ENCODE data around the gene IHH.

IHH gene

GRCh38 chr2:219073413-219074129 is 12.8 kb upstream of the IHH start:
- DNase-seq: no peak

- DNase-seq: no peak
Observed at GRCh38 chr2:219072741-219073250, 12.1 kb upstream of the IHH start.

GRCh38 chr2:219071131-219071816 is 10.6 kb upstream of the IHH start:
- no peak for DNase-seq

DNA sequence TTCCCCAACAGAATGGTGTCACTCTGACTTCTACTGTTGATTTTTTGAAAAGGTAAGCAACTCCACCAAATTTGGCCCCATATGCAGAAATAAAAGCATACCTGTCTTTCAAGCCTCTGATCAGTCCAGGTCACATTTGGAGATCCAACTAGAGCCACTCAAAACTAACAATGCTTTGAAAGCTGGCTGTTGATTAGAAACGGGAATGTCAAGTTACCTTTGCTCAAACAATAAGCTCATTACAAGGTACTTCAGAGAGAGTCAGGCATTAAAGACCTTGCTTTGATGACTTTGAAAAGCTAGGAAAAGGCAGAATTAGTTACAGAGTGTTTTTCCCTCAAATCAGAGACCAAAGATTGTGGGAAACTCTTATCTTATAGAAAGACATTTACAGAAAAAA is 4.8 kb upstream of the IHH start:
- DNase-seq: no peak

- DNase-seq: no peak
Observed at GRCh38 chr2:219062081-219062480, 1.4 kb upstream of the IHH start.

GRCh38 chr2:219059725-219060682 is 717 bp downstream of the IHH start:
- DNase-seq: no peak

DNA sequence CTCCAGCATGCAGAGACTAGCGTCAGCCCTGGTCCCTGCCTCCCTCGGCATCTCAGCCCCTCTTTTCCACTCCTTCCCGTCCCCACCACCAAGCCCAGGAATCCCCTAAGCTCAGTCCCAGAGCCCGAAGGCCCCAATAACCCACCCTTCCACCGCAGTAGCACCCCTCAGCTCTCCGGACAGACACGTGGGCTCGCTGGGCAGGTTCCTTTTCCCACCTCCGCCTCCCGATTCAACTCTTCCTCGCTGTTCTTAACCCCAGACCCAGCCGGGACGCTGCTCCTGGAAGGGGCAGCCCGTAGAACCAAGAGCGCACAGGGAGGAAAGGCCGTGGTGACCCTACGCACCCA is 1.4 kb downstream of the IHH start:
- DNase-seq: no peak

DNA sequence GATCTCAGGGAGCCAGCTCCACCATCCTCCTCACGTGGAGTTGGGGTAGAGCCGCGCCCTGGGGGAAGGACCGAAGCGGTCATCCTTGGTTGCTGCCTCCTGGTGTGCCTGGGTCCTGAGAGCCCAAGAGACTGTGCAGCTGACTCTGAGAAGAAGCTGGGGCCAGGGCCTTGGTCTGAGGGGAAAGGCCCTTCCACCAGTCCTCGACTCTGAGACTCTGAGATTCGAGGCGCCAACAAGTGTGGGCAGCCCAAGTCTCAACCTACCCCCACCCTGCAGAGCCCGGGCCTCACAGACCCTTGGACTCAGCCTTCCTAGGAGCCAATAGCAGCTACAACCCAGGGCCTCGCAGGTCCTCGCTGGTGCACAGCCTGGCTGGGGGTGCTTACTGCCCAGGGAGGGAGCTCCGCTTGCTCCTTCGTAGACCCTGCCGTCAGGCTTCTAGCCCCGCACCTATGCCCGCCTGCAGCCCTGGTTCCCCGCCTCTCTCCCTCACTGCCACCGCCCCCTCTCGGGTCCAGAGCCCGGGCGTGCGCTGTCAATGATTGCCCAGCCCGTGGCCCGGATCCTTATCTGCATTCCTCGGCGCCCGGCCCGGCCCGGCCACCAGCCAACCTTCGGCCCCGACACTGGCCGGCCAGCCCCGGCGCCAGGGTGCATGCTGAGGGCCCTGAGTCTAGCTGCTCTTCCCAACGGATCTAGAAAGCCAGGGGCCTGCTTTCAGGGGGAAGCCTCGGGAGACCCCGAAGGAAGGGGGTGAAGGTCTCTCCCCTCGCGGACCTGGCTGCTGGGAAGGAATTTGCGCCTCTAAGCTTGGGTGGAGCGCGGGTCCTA is 2.0 kb downstream of the IHH start:
- no peak for DNase-seq

DNA sequence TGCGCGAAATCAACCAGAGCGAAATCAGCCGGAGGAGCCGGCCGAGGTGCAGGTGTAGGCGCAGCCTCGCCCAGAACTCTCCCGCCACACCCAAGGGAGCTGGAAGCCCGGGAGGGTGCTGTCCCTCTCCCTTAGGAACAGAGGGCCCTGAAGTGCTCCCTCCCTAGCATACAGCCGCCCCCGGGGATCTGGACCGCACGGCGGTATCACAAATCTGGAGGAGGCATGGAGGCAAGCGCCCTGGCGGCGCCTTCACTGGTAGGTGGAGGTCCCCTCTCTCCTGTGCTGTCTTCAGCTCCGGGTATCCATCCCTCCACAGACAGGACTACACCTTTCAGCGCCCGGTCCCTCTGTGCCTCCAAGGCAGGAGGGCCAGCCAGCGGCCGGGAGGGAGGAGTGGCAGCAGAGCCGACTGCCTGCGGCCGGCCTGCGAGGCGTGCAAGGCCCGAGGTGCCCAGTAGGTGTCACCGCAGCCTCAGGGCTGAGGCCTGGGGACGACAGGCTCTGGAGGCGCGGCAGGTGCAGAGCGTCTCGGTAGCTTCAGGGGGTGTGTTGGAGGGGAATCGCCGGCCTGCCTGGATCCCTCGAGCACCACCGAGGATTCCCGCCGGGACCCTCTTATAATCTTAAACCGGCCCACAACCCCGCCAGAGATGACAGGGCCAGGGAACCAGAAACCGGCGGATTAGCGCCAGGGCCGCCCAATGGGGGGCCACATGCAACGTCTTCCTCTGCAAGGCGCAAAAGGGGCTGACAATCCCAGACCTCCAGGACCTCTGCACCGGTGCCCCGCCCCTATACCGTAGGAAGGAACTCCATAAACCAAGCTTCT is 2.8 kb downstream of the IHH start:
- peak; percentile 37 to 69 (median 64) for DNase-seq

DNA sequence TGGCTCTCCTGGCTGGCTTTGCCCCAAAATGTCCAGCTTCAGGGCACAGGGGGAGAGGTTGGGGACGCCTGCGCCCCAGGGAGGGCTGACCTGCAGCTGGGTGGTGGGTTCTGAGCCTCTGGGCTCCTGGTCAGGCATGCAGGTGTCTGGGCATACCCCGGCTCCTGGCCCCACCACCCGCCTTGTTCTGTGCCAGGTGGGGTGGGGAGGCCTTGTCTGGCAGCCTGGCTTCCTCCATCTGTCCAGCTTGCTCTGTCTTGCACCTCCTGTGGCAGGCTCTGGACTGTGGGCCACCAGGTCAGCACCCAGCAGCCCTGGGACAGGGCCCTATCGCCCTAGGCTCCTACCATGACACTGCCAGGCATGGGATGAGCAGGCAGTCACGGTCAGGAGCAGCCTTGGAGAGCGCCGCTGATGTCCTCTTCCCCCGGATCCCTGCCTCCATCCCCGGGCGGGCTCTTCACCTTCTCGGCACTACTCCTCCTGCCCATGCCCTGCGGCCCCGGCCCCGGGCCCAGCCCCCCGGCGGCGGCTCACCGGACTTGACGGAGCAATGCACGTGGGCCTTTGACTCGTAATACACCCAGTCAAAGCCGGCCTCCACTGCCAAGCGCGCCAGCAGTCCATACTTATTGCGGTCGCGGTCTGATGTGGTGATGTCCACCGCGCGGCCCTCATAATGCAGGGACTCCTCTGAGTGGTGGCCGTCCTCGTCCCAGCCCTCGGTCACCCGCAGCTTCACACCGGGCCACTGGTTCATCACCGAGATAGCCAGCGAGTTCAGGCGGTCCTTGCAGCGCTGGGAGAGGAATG is 3.6 kb downstream of the IHH start:
- no peak for DNase-seq

DNA sequence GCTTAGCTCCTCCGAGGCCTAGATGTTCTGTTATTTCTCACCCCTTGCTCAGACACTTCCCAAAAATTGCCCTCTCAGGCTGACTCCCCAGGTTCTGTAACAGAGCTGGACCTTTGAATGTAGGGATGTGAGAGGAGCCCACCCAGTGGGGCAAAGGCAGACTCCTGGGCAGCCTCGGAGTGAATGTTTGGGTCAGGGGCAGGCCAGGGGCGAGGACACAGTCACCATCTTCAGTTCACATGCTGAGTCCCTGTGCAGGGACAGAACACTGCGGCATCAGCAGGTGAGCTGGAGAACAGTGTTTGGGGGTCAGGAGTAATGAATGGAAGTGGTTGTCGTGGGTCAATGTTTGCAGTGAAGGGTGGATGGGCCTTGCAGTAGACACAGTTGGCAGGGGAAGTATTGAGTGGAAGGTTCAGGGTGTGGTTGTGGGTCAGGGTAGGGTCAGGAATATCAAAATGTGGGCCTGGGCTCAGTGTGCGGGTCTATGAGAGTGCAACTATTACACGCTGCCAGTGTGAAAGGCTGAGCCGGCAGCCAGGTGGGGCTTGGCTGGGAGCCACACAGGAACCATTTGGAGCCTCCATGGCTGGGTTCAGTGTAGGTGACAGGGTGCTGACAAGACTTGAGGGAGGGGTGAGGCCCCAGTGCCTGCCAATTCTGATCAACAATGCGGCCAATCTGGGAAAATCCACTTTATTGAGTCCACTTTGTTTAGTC is 4.4 kb downstream of the IHH start:
- no peak for DNase-seq

GRCh38 chr2:219054956-219055903 is 5.5 kb downstream of the IHH start:
- no peak for DNase-seq

DNA sequence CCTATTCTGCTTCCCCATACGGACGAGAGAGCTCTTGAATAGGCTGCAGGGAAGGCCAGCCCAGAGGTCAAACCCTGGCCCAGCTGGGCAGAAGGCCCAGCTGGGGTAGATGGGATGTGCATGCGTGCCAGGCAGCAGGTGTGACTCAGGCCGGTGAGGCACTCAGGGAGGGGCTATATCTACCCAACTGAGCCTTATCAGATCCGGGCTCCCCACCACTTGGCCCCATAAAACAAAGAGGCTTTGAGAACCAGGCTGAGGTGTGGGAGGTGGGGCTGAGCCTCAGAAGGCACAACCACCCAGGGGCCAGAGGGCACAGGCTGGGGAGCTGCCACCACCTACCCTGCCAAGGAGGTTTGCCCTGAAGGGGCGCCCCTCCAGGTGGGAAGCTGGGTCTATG is 11.4 kb downstream of the IHH start:
- no peak for DNase-seq

DNA sequence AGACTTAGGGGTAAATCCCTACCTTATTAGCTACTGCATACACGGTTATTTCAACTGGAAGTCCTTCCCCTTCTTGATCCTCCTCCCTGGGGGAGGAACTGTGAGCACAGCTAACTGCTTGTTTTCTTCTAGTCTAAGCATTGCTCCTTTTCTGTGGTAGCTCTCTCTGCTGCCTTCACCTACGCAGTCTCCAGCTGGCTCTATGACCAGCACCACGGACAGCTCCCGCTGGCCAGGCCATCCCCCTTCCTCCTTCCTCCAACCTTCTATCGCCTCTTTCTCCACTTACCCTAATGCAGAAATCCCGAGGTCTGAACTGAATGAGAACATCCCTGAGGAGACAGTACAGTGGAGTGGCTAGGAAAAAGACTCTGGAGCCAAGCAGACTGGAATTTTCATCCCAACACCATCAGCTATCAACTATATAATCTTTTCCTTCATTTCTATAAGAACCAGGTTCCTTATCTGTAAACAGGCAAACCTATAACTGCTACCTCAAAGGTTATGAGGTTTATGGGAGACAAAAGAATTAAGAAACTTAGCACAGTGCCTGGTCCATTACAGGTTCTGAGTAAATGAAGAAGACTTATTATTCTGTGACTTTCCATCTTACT is 14.7 kb downstream of the IHH start:
- DNase-seq: no peak

- DNase-seq: no peak
Observed at GRCh38 chr2:219042750-219043149, 18.0 kb downstream of the IHH start.

- DNase-seq: no peak
Observed at GRCh38 chr2:219042157-219042556, 18.6 kb downstream of the IHH start.

- peak in 3 of 6 experiments; percentile 6 to 25 (median 18) for DNase-seq
Observed at GRCh38 chr2:219041252-219041651, 19.5 kb downstream of the IHH start, which contains the start of gene CFAP65. TSS of gene CFAP65 (minus strand) at chr2:219041516. CDS start at chr2:219039048, 2,468 bp downstream.

DNA sequence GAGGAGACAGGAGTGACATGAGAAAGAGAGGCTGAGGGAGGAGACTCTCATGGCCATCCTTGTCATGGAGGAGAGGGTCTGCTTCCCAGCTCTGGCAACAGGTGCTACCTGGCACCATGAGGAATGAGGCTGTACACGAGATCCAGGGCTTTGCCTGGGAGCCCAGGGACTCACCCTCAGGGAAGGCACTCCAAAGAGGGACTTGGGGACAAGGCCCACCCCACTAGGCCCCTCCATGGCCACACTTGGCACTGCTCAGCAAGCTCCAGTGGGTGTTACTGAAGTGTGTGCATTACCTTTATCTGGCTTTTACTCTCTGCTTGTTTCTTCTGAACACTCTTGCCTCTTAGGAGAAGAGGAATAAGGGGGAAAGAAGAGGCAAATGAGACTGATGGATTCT is 22.1 kb downstream of the IHH start:
- no peak for DNase-seq

All from stimulated activated naive CD4-positive, alpha-beta T cell (primary cell).